KMS-11 (cell line): ENCODE data around the gene ORAI3.

Experiments
- H2AFZ ChIP-seq: fragments of 200-600 bp; sonication (generic); 2 replicates; pipeline ENCODE4 v1.6.1; 2016; ENCODE audit warnings: antibody characterized with exemption, mixed run types, low read depth
- H3K27ac ChIP-seq: fragments of 200-600 bp; sonication (generic); 2 replicates; pipeline ENCODE4 v1.6.1; 2016; ENCODE audit warnings: mild to moderate bottlenecking, mixed run types
- H3K27me3 ChIP-seq: fragments of 200-600 bp; sonication (generic); 2 replicates; pipeline ENCODE4 v1.6.1; 2017; ENCODE audit warnings: mild to moderate bottlenecking, low read depth, mixed run types, moderate library complexity; ENCODE audit not compliant: insufficient read depth
- H3K36me3 ChIP-seq: fragments of 200-600 bp; sonication (generic); 2 replicates; pipeline ENCODE4 v1.6.1; 2017; ENCODE audit warnings: mild to moderate bottlenecking, mixed run types; ENCODE audit not compliant: insufficient read depth
- H3K4me1 ChIP-seq: fragments of 200-600 bp; sonication (generic); 2 replicates; pipeline ENCODE4 v1.6.1; 2016; ENCODE audit warnings: mild to moderate bottlenecking, low read depth, mixed run types; ENCODE audit not compliant: poor library complexity, severe bottlenecking
- H3K4me2 ChIP-seq: fragments of 200-600 bp; sonication (generic); 2 replicates; pipeline ENCODE4 v1.7.0; 2016; ENCODE audit warnings: mild to moderate bottlenecking, mixed run types
- H3K4me3 ChIP-seq: fragments of 200-600 bp; sonication (generic); IDR thresholded peaks from 2 replicates; pipeline ENCODE4 v1.6.1; 2017; ENCODE audit warnings: low read depth, low read length, mixed read lengths; ENCODE audit not compliant: insufficient read depth
- H3K79me2 ChIP-seq: fragments of 200-600 bp; sonication (generic); 2 replicates; pipeline ENCODE4 v1.6.1; 2016; ENCODE audit warnings: low read depth, mixed run types; ENCODE audit not compliant: insufficient read depth
- H3K9ac ChIP-seq: fragments of 200-600 bp; sonication (generic); 2 replicates; pipeline ENCODE4 v1.6.1; 2016; ENCODE audit warnings: mild to moderate bottlenecking, mixed run types
- H4K20me1 ChIP-seq: fragments of 200-600 bp; sonication (generic); 2 replicates; pipeline ENCODE4 v1.6.1; 2016; ENCODE audit warnings: mild to moderate bottlenecking, mixed run types; ENCODE audit not compliant: insufficient read depth
- TF ChIP-seq, protein P1 (sequence below): fragments of 200-600 bp; sonication (generic); conservative IDR thresholded peaks from 2 replicates; pipeline ENCODE4 v1.6.1; 2017; ENCODE audit warnings: low read depth, mild to moderate bottlenecking, antibody characterized with exemption, low read length, moderate library complexity, mixed read lengths

The ORAI3 gene

GRCh38 chr16:30989469-30990047, 40.7 kb downstream of the ORAI3 start:
- Histone ChIP-seq H3K9ac (no peak overlapping the region), H3K4me3 (no peak overlapping the region), H3K79me2 (no peaks in the 10 kb centered on the region), H3K36me3 (no peaks in the 10 kb centered on the region), H3K4me1 (no peaks in the 10 kb centered on the region), H2AFZ (no peak overlapping the region), H4K20me1 (no peaks in the 10 kb centered on the region), H3K4me2 (no peak overlapping the region), H3K27me3 (no peaks in the 10 kb centered on the region), H3K27ac (no peak overlapping the region)
- TF ChIP-seq, protein P1, sequence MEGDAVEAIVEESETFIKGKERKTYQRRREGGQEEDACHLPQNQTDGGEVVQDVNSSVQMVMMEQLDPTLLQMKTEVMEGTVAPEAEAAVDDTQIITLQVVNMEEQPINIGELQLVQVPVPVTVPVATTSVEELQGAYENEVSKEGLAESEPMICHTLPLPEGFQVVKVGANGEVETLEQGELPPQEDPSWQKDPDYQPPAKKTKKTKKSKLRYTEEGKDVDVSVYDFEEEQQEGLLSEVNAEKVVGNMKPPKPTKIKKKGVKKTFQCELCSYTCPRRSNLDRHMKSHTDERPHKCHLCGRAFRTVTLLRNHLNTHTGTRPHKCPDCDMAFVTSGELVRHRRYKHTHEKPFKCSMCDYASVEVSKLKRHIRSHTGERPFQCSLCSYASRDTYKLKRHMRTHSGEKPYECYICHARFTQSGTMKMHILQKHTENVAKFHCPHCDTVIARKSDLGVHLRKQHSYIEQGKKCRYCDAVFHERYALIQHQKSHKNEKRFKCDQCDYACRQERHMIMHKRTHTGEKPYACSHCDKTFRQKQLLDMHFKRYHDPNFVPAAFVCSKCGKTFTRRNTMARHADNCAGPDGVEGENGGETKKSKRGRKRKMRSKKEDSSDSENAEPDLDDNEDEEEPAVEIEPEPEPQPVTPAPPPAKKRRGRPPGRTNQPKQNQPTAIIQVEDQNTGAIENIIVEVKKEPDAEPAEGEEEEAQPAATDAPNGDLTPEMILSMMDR = no peak

GRCh38 chr16:30990105-30990504, 41.2 kb downstream of the ORAI3 start:
- H3K27me3 ChIP-seq = no peaks in the 10 kb centered on the region
- H3K36me3 ChIP-seq = no peaks in the 10 kb centered on the region
- H2AFZ ChIP-seq = no peak overlapping the region
- TF ChIP-seq, protein P1 = no peak
- no peak overlapping the region for H3K4me3 ChIP-seq
- H3K27ac ChIP-seq = no peak overlapping the region
- no peaks in the 10 kb centered on the region for H4K20me1 ChIP-seq
- H3K79me2 ChIP-seq = no peaks in the 10 kb centered on the region
- no peak overlapping the region for H3K9ac ChIP-seq
- H3K4me1 ChIP-seq = no peaks in the 10 kb centered on the region
- no peak overlapping the region for H3K4me2 ChIP-seq

DNA sequence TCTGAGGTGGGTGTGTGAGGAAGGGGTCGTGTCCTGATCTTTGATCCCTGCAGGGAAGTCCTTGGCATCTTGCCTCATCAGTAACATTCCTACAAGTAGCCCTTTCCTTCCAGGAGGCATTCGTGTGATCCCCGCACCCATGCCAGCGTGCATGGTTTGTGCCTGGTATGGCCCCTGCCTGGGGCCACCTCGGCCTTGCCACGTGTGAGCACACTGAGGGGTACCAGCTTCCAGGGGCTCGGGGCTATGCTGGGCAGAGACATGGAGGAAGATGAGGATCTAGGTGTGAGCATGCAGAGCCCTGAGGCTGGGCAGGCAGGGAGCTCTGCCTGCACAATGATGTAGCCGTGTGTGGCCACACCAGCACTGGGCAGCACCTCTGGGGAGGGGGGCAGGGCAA, 42.2 kb downstream of the ORAI3 start:
- no peak overlapping the region for H3K9ac ChIP-seq
- no peaks in the 10 kb centered on the region for H4K20me1 ChIP-seq
- no peak overlapping the region for H3K27ac ChIP-seq
- no peaks in the 10 kb centered on the region for H3K4me1 ChIP-seq
- H2AFZ ChIP-seq = no peak overlapping the region
- no peaks in the 10 kb centered on the region for H3K36me3 ChIP-seq
- no peaks in the 10 kb centered on the region for H3K27me3 ChIP-seq
- TF ChIP-seq, protein P1 = no peak
- H3K4me3 ChIP-seq = no peak overlapping the region
- no peak overlapping the region for H3K4me2 ChIP-seq
- no peaks in the 10 kb centered on the region for H3K79me2 ChIP-seq

GRCh38 chr16:30992276-30992780, 43.5 kb downstream of the ORAI3 start:
- TF ChIP-seq, protein P1 = no peak
- Histone ChIP-seq H3K79me2 (no peaks in the 10 kb centered on the region), H3K9ac (no peak overlapping the region), H4K20me1 (no peaks in the 10 kb centered on the region), H3K36me3 (no peaks in the 10 kb centered on the region), H3K27me3 (no peaks in the 10 kb centered on the region), H2AFZ (no peak overlapping the region), H3K4me3 (no peak overlapping the region), H3K4me1 (peaks cover 4% of the 10 kb centered on the region), H3K27ac (no peak overlapping the region), H3K4me2 (no peak overlapping the region)
